NCI-H2171 treated with DMSO at 0.1 percent for 48 hours (cell line): ENCODE results near the gene PLA1A.
"Not testable (repeated sequence)": the region's sequence is repeated elsewhere in the genome, so short reads cannot be mapped to it uniquely, and the experiment has no call there.

Experiments used
- DNase-seq: peaks from one replicate; lab custom pipeline; 2025; lab: John Stamatoyannopoulos, UW

Gene PLA1A

DNA sequence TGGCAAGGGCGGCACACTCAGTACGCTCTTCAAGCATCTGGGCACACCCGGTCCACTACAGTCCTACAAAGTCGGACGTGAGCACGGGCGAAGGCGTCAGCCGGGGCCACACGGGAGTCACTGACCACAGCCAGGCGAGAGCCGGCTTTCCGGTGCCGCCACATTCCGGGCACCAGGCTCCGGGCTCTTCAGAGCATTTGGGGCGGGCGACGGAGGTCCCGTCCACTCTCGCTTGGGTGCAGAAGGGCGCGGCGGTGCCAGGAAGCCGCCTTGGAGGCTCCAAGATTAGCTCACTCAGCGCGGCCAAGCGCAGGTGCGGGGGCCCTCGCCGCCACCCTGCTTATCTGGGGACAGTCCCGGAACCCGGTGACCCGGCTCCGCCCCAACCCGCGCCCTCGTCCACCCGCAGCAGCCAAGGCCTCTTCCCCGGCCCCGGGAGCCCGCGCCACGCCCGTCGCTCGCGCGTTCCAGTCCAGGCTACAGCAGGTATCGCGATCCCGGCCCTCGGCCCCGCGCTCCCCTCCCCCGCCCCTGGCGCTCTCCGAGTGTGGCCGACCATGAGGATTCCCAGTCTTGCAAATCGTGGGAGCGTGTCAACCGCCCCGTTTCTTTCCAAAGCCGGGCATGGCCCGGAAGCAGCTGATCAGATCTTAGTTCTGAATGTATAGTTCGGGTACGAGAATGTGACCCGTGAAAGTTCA is 18.2 kb upstream of the PLA1A start, which contains the start of gene ADPRH:
ADPRH (plus strand) TSS at position 127 of the 701 bp plus-strand sequence. CDS start 2,678 bp downstream, outside the sequence.
- no peak for DNase-seq

DNA sequence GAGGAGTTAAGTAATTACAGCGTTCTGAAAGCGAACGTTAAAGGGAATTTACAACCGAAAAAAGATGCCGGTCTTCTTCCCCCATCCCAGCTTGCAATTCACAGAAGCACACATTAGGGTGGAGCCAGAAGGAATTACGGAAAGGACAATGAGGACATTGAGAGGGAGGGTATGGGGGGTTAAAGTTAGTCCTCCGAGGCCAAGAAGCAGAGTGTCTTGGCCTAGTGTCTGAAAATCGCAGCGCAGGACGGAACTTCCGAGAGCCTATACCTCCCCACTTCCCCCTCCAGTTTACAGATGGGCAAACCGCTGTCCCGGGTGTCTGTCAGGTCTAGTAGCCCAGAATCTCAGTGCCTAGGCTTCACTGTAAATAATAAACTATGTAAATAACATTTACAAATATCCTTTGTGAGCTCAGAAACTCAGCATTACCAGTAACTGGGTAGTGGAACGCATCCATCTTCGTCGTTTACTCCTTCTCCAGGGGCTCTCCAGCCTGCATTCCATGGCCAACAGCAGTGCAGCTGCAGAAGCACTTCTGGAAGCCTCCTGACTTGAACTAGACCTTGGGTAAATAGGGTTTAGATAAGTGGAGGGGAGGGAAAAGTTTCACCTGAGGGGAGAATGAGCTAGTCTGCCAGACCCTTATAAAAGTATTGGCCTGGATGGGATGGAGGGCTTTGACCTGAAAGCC is 17.5 kb upstream of the PLA1A start:
- DNase-seq, result no peak

DNA sequence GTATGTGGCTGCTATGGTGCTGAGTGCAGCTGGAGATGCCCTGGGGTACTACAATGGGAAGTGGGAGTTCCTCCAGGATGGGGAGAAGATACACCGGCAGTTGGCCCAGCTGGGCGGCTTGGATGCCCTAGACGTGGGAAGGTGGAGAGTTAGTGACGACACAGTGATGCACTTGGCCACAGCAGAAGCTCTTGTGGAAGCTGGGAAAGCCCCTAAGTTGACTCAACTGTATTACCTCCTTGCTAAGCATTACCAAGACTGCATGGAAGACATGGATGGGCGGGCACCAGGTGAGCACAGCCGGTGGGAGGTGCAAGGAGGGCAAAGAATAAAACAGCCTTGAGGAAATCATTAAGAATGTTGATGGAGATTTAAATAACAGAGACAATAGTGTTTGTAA is 15.5 kb upstream of the PLA1A start:
- no peak for DNase-seq

DNA sequence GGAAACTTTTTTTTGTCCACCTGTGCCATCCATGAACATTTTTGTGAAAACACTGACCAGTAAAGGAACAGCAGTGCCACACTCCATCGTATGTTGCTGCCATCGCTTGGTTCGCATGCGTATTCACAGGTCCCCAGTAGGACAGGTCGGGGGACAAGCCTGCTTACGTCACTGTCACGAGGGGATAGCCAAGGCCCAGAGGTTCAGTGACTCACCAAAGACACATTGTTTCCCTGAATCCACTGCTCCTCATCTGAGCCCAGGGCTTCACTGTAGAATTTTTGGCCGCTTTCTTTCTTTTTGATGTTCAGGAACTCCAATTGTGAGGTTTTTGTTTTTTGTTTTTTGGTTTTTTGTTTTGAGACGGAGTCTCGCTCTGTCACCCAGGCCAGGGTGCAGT is 12.5 kb upstream of the PLA1A start:
- DNase-seq, result no peak

- no peak for DNase-seq
These were observed 11.7 kb upstream of the PLA1A start for GRCh38 chr3:119585856-119586570.

GRCh38 chr3:119586733-119587172 is 10.9 kb upstream of the PLA1A start:
- no peak for DNase-seq

DNA sequence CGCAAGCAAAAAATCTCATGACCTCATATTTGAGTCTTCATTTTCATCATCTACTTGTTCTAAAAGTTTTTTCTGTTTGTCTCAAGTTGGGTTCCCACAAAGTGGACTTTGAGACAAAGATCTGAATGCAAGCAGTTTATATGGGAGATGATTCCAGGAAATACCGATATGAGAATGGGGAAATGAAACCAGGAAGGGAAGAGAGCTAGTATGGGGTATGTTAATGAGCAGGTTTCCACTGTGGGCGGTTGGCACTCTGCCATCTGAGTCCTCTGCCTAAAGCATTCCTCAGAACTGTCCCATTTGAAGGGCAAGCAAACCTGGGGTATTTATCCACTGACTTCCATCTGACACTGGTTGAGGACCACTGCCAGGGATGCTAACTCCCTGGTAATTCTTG is 9.6 kb upstream of the PLA1A start:
- no peak for DNase-seq

GRCh38 chr3:119589102-119589773 is 8.4 kb upstream of the PLA1A start:
- no peak for DNase-seq

GRCh38 chr3:119590706-119591105 is 7.0 kb upstream of the PLA1A start:
- DNase-seq, result no peak

DNA sequence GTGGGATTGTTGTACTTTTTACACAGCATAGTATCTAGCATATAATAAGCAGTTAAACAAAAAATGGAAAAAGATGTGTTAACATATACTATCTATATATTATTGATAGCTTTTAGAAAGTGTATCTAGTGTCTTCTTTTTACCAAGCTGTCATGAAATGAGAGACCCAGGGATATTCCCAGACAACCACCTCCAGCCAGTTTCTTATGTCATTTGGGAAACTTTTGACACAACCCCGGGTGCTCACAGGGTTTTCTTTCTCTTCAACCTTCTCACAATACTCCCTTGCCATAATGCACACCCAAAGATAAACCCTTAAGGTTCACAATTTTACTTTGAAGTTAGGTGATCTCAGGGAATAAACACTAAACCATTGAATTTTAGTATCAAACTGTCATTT is 4.8 kb upstream of the PLA1A start:
- no peak for DNase-seq

GRCh38 chr3:119594066-119594465 is 3.6 kb upstream of the PLA1A start:
- no peak for DNase-seq

DNA sequence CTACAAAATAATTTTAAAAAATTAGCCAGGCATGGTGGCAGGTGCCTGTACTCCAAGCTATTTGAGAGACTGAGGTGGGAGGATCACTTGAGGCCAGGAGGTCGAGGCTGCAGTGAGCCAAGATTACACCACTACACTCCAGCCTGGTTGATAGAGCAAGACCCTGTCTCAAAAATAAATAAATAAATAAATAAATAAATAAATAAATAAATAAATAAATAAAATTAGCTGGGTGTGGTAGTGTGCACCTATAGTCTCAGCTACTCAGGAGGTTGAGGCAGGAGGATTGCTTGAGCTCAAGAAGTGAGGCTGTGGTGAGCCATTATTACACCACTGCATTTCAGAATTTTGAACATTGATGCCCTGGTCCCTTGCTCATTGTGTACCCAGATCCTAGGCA is 2.8 kb upstream of the PLA1A start:
- not testable (repeated sequence) for DNase-seq

DNA sequence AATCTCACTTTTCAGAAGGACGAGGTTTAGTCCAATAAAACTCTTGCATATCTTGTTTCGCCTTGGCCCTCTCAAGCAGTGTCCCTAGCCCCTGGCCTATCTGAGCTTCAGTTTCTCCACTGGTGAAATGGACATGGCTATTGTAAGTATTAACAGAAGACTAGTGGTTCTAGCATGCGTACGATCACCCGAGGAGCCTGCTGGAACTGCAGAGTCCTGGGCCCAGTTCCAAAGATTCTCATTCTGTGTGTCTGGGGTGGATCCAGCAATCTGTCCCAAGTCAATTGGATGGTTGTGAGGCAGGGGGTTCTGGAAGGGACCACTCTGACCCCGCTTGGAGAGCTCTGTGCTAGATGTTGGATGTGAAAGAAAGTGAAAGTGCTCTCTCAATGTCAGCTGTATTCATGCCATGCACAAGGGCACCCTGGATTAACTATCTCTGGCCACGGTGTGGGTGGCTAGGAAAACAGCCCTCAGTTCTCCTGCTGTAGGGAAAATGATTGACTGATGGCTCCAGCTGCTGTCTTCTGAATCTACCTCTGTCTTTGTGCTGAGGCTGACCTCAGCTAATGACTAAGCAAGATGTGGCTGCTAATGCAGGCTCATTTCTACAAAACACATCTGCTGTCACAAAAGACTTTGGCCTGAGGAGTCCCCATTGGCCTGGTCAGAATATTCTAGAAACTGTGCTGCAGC is 1.9 kb upstream of the PLA1A start:
- no peak for DNase-seq

GRCh38 chr3:119596398-119596797 is 1.3 kb upstream of the PLA1A start:
- DNase-seq, result no peak

GRCh38 chr3:119598410-119599098 is 869 bp downstream of the PLA1A start:
- DNase-seq, result no peak

DNA sequence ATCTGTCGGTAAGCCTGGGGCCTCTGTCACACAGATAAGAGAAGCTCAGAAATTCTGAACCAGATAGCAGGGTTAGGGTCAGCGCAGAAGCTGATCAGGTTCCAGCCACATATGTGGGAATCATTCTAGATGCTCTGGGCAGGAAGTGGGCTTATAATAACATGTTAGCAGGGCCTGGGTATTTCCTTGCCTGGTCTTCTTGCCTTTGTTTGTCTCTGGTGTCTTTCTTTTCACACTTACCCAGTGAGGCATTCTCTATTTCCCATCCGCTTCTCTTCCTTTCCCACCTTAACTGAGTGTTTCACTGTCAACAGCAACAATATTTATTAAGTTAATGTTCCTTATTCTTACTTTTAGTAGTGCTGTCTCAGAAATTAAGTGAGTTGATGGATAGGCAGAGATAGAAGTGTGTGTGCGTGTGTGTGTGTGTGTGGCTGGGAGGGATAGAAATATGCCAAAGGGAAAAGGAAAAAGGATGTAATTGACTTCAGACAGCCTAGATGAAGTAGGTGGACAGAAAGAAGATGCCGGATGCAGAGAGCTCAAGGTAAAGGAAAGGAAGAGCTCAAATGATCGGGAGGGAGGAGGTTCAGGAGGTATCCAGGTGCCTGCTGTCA is 2.0 kb downstream of the PLA1A start:
- no peak for DNase-seq

DNA sequence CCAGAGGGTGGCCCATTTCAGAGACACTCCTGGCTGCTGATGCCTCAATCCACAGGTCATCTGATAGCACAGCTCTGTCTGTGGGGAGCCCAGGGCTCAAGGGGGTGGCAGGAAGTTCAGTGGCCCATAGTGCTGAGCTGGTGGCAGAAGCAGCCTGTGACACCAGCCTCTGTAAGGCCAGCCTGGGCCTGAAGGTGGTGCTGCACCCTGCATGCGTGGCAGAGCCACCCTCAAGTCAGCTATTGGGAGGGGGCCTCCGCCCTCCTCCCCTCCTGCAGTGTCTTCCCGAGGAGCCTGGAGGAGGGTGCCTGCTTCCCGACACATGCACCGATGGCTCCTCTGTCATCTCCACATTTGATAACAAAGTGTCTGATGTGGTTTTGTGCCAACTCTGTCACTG is 3.0 kb downstream of the PLA1A start:
- no peak for DNase-seq

DNA sequence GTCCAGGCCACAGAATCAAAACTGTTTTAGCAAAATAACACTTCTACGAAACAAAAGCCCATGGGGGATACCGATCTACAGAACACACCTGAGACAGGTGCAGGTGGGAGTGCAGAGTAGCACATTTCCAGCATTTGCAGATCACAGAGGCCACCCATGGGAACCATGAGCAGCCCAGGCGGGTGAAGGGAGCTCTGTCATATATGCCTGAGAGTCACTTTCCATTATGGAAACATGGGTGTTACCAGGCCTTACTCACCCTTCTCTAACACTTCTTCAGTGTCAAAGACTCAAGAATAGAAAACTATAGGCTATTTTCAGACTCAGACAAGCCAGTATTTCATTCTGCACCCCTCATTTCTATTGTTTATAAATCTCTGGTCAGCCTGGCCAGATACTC is 3.5 kb downstream of the PLA1A start:
- no peak for DNase-seq

- no peak for DNase-seq
These were observed 5.0 kb downstream of the PLA1A start for GRCh38 chr3:119602676-119603075.

GRCh38 chr3:119604878-119605277 is 7.2 kb downstream of the PLA1A start:
- no peak for DNase-seq
